ENCODE results near the gene ATP8B3. TPM values are rescaled to one million over a fixed set of nuclear protein-coding genes. Genes with fewer than 3 reads are reported as not detected.

The ATP8B3 gene
- total and polyA plus RNA-seq, 2 of the 13 experiments (the other 11 are each of a cell fraction or from before 2014, with no cell fraction given) = 2.6 to 5.9 TPM

DNA sequence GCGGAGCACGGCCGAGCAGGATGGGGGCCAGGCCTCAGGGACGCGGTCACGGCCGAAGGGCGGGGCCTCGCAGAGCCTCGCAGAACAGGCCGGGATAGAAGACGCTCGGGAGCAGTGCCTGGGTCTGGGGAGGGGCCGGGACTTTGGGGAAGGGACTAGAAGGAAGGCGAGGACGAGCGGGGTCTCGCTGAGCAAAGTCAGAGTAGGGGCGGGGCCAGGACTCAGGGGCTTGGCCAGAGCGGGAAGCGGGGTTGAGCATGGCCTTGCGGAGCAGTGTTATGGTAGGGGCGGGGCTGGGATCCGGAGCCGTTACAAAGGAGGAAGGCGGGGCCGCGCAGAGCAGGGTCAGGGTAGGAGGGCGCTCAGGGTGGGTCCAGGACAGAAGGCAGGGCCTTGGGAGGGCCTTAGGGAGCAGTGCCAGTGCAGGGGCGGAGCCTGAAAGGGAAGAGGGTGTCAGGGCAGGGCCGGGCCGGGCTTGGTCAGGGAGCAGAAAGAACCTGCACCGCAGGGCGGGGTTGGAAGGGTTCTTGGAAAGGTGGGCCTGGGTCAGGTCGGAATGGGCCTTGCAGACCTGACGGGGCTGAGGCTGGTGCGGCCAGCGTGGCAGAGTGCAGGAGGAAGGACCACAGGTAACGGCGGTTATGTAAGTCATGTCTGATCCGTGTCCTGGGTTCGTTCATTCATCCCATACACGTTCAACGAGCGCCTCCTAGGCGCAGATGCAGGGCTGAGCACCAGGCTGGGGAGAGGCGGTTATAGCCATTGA lies 533 bp upstream of the ATP8B3 start (continued):
- TF ChIP-seq, protein P1, sequence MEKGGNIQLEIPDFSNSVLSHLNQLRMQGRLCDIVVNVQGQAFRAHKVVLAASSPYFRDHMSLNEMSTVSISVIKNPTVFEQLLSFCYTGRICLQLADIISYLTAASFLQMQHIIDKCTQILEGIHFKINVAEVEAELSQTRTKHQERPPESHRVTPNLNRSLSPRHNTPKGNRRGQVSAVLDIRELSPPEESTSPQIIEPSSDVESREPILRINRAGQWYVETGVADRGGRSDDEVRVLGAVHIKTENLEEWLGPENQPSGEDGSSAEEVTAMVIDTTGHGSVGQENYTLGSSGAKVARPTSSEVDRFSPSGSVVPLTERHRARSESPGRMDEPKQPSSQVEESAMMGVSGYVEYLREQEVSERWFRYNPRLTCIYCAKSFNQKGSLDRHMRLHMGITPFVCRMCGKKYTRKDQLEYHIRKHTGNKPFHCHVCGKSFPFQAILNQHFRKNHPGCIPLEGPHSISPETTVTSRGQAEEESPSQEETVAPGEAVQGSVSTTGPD (CRISPR knock-in tag; IDR thresholded peaks at IDR 0.05) = no peak
- TF ChIP-seq RFX5 (IDR thresholded peaks at IDR 0.05; ENCODE audit: low read depth, low read length) (0 out of 2 replicates have a peak, but pooled peaks have one; percentile 0), ZNF264 (CRISPR knock-in tag; IDR thresholded peaks at IDR 0.05) (0 out of 2 replicates have a peak, but pooled peaks have one; percentile 17), ZNF274 (CRISPR knock-in tag; IDR thresholded peaks at IDR 0.05) (peak; percentile 85), ELF3 (CRISPR knock-in tag; IDR thresholded peaks at IDR 0.05) (peak; percentile 75), STAG1 (CRISPR knock-in tag; IDR thresholded peaks at IDR 0.05) (peak; percentile 81), TAF1 (CRISPR knock-in tag; IDR thresholded peaks at IDR 0.05) (peak; percentile 63; the same call in 1 of the 2 replicates), ZNF329 (CRISPR knock-in tag; IDR thresholded peaks at IDR 0.05; ENCODE audit: low read depth) (0 out of 2 replicates have a peak, but pooled peaks have one; percentile 35), ZNF460 (CRISPR knock-in tag; IDR thresholded peaks at IDR 0.05; ENCODE audit: borderline replicate concordance) (no peak), ZNF792 (CRISPR knock-in tag; IDR thresholded peaks at IDR 0.05) (0 out of 2 replicates have a peak, but pooled peaks have one; percentile 27), ZNF275 (CRISPR knock-in tag; IDR thresholded peaks at IDR 0.05; ENCODE audit: borderline replicate concordance) (0 out of 2 replicates have a peak, but pooled peaks have one; percentile 72), RARA (CRISPR knock-in tag; IDR thresholded peaks at IDR 0.05) (no peak; the same call in 1 of the 2 replicates), YEATS4 (CRISPR knock-in tag; IDR thresholded peaks at IDR 0.05; ENCODE audit: borderline replicate concordance) (peak; percentile 66; the same call in 1 of the 2 replicates), ZSCAN12 (CRISPR knock-in tag; IDR thresholded peaks at IDR 0.05) (0 out of 2 replicates have a peak, but pooled peaks have one; percentile 23), DNMT1 (CRISPR knock-in tag; IDR thresholded peaks at IDR 0.05) (peak; percentile 67; the same call in 1 of the 2 replicates), CEBPG (CRISPR knock-in tag; IDR thresholded peaks at IDR 0.05) (no peak; the same call in 1 of the 2 replicates), RFX1 (IDR thresholded peaks at IDR 0.05) (no peak), SMARCC2 (IDR thresholded peaks at IDR 0.05) (no peak), RBM39 (IDR thresholded peaks at IDR 0.05; ENCODE audit: low read depth, low read length, poor library complexity, severe bottlenecking) (no peak), ZNF747 (CRISPR knock-in tag; IDR thresholded peaks at IDR 0.05; ENCODE audit: borderline replicate concordance) (peak; percentile 83; the same call in 1 of the 2 replicates), AGO1 (IDR thresholded peaks at IDR 0.05; ENCODE audit: low read depth, low read length, poor library complexity, severe bottlenecking) (peak; percentile 67), ZNF567 (CRISPR knock-in tag; IDR thresholded peaks at IDR 0.05; ENCODE audit: borderline replicate concordance) (peak; percentile 88), SP2 (CRISPR knock-in tag; IDR thresholded peaks at IDR 0.05) (no peak)
- TF ChIP-seq, protein P2, sequence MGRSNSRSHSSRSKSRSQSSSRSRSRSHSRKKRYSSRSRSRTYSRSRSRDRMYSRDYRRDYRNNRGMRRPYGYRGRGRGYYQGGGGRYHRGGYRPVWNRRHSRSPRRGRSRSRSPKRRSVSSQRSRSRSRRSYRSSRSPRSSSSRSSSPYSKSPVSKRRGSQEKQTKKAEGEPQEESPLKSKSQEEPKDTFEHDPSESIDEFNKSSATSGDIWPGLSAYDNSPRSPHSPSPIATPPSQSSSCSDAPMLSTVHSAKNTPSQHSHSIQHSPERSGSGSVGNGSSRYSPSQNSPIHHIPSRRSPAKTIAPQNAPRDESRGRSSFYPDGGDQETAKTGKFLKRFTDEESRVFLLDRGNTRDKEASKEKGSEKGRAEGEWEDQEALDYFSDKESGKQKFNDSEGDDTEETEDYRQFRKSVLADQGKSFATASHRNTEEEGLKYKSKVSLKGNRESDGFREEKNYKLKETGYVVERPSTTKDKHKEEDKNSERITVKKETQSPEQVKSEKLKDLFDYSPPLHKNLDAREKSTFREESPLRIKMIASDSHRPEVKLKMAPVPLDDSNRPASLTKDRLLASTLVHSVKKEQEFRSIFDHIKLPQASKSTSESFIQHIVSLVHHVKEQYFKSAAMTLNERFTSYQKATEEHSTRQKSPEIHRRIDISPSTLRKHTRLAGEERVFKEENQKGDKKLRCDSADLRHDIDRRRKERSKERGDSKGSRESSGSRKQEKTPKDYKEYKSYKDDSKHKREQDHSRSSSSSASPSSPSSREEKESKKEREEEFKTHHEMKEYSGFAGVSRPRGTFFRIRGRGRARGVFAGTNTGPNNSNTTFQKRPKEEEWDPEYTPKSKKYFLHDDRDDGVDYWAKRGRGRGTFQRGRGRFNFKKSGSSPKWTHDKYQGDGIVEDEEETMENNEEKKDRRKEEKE (IDR thresholded peaks at IDR 0.05) = no peak
